ENCODE data around the gene TROAP.
A peak's percentile ranks its signal among the peaks of the same experiment; 100 is the strongest.

The TROAP gene

DNA sequence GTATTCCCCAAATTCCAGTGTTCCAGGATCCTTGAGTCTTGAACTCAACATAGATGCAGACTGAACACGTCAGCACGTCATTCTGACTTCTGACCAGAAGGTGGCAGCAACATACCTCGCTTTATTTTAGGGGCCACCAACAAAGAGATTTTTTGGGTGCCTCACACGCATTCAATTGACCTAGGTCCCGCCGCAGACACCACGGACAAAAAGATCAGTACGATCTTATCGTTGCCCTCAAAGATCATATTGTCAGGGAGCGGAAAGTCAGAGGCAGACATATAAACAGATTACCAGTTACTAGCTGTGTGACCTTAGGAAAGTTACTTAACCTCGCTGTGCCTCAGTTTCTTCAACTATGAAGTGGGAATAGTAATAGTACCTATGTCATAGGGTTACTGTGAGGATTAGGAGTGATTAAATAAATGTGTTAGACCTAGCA, 34.6 kb upstream of the TROAP start:
- in situ Hi-C loops (cut with MboI; ENCODE audit: low sequenced_read_pairs, unreplicated experiment): loop anchor here (5.0 kb wide), 1 partner anchor 49 kb away; the partner anchor contains the start of gene C1QL4
- TF ChIP-seq, protein P1, sequence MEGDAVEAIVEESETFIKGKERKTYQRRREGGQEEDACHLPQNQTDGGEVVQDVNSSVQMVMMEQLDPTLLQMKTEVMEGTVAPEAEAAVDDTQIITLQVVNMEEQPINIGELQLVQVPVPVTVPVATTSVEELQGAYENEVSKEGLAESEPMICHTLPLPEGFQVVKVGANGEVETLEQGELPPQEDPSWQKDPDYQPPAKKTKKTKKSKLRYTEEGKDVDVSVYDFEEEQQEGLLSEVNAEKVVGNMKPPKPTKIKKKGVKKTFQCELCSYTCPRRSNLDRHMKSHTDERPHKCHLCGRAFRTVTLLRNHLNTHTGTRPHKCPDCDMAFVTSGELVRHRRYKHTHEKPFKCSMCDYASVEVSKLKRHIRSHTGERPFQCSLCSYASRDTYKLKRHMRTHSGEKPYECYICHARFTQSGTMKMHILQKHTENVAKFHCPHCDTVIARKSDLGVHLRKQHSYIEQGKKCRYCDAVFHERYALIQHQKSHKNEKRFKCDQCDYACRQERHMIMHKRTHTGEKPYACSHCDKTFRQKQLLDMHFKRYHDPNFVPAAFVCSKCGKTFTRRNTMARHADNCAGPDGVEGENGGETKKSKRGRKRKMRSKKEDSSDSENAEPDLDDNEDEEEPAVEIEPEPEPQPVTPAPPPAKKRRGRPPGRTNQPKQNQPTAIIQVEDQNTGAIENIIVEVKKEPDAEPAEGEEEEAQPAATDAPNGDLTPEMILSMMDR (IDR thresholded peaks at IDR 0.05; ENCODE audit: borderline replicate concordance, control extremely low read depth, extremely low read depth, insufficient read depth, missing control alignments): peak; percentile 87
- peak; percentile 83 for DNase-seq (ENCODE audit: low spot score)

DNA sequence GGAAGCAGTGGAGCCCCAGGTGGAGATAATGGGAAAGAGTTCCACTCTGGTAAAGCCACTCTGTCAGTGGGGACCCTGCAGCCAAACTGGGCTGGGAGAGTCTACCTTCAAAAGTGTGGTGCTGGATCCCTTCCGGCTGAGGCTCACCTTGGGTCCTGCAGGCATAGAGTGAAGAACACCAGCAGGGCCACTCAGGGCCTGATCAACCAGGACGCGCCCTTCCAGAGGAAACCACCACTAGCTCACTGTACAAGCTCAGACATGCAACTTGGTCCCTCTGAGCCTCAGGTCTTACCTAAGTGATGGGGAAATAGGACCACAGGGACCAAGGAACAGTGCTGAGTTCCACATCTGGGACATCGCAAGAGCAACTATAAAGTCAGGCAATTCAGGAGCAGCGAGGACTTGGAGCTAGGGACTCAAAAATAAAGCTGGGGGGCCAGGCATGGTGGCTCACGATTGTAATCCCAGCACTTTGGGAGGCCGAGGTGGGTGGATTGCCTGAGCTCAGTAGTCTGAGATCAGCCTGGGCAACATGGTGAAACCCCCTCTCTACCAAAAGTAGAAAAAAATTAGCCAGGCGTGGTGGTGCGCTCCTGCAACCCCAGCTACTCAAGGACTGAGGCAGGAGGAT, 34.0 kb upstream of the TROAP start:
- in situ Hi-C loops (cut with MboI; ENCODE audit: low sequenced_read_pairs, unreplicated experiment): loop anchor here (5.0 kb wide), 1 partner anchor 48 kb away; the partner anchor contains the start of gene C1QL4
- DNase-seq (ENCODE audit: low spot score): no peak
- TF ChIP-seq, protein P1 (IDR thresholded peaks at IDR 0.05; ENCODE audit: borderline replicate concordance, control extremely low read depth, extremely low read depth, insufficient read depth, missing control alignments): no peak

DNA sequence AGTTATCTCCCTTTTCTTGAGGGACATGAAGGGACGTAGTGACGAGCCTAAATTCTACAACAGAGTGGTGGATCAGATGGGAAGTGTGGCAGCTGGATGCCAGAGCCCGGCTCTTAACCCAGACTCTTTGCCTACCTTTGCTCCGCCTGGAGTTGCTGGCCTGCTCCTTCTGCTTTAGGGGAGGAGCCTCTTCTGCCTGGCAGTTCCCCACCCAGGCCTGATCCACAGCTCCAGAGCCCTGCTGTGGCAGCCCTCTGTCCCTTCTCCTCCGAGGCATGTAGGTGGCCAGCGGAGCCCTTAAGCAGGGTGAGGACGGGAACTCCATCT, 30.4 kb upstream of the TROAP start:
- in situ Hi-C loops (cut with MboI; ENCODE audit: low sequenced_read_pairs, unreplicated experiment): no loop called here
- TF ChIP-seq, protein P1 (IDR thresholded peaks at IDR 0.05; ENCODE audit: borderline replicate concordance, control extremely low read depth, extremely low read depth, insufficient read depth, missing control alignments): no peak
- DNase-seq (ENCODE audit: low spot score): no peak

DNA sequence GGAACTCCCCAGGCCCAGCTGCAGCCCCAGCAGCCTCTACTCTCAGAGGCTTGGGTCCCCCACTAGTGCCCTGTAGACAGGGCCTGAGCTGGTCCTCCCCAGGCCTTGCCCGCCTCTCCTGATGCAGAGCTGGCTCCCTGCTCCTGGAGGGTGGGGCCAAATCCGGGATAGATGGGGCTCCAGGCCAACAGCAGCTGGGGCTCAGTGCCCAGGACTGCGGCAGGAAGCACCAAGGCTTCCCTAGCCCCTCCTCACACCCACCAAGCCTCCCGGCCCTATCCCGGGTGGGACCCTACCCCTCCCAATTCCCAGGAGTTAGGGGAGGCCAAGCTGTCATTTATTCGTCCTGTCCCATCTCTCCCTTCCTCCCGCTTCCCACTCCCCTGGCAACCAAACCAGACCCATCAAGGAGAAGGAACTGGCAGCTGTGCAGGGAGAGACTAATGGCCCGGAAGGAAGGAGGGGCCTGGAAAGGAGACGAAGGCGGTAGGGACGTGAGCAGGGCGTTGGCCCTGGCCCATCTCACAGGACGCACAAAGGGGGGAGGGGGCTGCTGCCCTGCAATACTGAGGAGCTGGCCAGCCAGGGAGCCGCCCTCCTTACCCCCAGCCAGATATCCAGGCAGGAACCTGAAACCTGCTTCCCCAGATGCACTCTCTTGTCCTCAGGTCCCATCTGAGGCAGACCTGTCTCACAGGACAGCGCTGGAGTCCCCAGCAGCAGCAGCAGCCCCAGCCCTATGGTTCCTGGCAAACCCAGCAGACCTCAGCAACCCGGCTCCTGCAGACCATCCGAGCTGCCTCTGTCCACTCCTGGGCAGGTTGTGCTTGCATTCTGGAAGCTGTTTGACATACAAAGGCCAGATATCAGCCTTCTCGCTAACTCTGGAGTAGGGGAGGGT, 29.7 kb upstream of the TROAP start:
- DNase-seq (ENCODE audit: low spot score): no peak
- in situ Hi-C loops (cut with MboI; ENCODE audit: low sequenced_read_pairs, unreplicated experiment): no loop called here
- TF ChIP-seq, protein P1 (IDR thresholded peaks at IDR 0.05; ENCODE audit: borderline replicate concordance, control extremely low read depth, extremely low read depth, insufficient read depth, missing control alignments): no peak

DNA sequence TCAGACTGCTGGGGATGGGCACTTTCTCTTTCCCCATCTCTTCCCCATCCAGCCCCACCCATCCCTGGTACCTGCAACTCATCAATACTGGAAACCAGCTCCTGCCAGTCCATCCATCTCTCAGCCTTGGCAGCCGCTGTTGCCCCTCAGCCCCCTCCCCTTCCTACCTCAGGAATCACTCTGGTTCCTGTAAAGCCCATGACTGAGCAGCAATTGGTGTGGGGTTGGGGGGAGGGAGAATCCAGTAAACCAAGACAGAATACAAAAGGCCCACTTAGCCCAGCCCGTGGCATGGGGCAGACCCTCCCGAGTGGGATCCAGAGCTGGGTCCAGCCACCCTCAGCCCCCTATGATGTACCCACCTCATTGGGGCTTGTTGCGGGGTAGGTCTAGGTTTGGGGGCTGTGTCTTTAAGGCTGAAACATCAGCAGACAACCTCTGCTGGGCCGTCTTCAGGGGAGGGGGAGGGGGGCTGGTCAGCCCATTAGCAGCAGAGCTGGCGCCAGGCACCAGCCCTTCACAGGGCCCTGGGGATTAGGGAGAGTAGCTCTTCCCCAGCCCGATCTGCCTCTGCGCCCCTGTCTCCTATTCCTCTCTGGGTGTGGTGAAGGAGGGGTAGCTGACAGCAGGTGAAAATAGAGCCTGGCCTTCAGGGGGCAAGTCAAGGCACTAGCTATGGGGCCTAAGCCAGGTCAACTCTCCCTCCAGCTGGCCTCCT, 28.8 kb upstream of the TROAP start:
- DNase-seq (ENCODE audit: low spot score): peak; percentile 12
- in situ Hi-C loops (cut with MboI; ENCODE audit: low sequenced_read_pairs, unreplicated experiment): no loop called here

DNA sequence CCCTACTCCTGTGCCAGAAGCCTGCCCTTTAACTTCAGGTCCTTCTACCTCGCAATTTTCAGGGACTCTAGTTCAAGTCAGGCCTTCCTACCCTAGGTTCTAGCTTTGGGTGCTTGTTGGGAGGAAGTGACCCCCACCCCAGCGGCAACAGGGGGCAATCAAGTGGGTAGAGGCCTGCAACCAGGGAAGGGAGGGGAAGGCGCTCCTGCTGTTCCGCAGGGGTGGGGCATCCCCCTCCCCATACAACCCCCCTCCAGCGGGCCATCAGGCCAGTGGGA, 28.3 kb upstream of the TROAP start:
- TF ChIP-seq, protein P1 (IDR thresholded peaks at IDR 0.05; ENCODE audit: borderline replicate concordance, control extremely low read depth, extremely low read depth, insufficient read depth, missing control alignments): no peak
- DNase-seq (ENCODE audit: low spot score): peak; percentile 25
- in situ Hi-C loops (cut with MboI; ENCODE audit: low sequenced_read_pairs, unreplicated experiment): no loop called here

More for the DNA sequence above, 28.8 kb upstream of the TROAP start:
- TF ChIP-seq, protein P1 (IDR thresholded peaks at IDR 0.05; ENCODE audit: borderline replicate concordance, control extremely low read depth, extremely low read depth, insufficient read depth, missing control alignments): no peak

Data from GM13976 (cell line).